Fibroblast of pulmonary artery (primary cell): Measurements from ENCODE around the gene SPEG.
"Not testable (repeated sequence)": the region's sequence is repeated elsewhere in the genome, so short reads cannot be mapped to it uniquely, and the experiment has no call there.

ENCODE experiments used
- DNase-seq: peaks from one replicate; pipeline ENCODE4 v3.0.0-alpha.2; 2010; ENCODE audit warnings: low read depth
- H3K4me3 ChIP-seq: replicated peaks from 2 replicates; pipeline ENCODE4 v1.5.1; 2011; ENCODE audit warnings: low read depth, mild to moderate bottlenecking, control low read depth, low read length, moderate library complexity
- TF ChIP-seq, protein P1 (sequence below): IDR thresholded peaks from 2 replicates; pipeline ENCODE4 v1.5.1; 2011; ENCODE audit warnings: mild to moderate bottlenecking, control low read depth, low read length, inconsistent platforms; ENCODE audit errors: missing control alignments

Gene SPEG

GRCh38 chr2:219388907-219389156 is 45.8 kb upstream of the SPEG start:
- DNase-seq, result no peak
- TF ChIP-seq, protein P1, sequence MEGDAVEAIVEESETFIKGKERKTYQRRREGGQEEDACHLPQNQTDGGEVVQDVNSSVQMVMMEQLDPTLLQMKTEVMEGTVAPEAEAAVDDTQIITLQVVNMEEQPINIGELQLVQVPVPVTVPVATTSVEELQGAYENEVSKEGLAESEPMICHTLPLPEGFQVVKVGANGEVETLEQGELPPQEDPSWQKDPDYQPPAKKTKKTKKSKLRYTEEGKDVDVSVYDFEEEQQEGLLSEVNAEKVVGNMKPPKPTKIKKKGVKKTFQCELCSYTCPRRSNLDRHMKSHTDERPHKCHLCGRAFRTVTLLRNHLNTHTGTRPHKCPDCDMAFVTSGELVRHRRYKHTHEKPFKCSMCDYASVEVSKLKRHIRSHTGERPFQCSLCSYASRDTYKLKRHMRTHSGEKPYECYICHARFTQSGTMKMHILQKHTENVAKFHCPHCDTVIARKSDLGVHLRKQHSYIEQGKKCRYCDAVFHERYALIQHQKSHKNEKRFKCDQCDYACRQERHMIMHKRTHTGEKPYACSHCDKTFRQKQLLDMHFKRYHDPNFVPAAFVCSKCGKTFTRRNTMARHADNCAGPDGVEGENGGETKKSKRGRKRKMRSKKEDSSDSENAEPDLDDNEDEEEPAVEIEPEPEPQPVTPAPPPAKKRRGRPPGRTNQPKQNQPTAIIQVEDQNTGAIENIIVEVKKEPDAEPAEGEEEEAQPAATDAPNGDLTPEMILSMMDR, result no peak
- H3K4me3 ChIP-seq, result peak overlapping the region; percentile 45

DNA sequence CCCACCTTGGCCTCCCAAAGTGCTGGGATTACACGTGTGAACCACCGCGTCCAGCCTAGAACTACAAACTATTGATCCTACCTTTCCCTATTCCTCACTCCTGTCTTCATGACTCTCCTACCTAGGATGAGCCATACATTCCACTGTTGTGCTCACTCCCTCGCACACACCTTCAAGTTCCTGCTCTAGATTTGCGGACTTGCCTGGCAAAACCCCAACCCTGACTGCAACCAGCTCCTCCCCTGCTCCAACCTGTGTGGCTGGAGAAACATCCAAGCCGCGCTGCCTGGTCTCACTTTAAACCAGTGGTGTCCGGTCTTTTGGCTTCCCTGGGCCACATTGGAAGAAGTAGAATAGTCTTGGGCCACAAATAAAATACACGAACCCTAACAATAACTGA is 41.9 kb upstream of the SPEG start:
- DNase-seq, result no peak
- TF ChIP-seq, protein P1, result no peak
- H3K4me3 ChIP-seq, result no peak overlapping the region

GRCh38 chr2:219395056-219395455 is 39.6 kb upstream of the SPEG start:
- not testable (repeated sequence) for DNase-seq, H3K4me3 ChIP-seq

DNA sequence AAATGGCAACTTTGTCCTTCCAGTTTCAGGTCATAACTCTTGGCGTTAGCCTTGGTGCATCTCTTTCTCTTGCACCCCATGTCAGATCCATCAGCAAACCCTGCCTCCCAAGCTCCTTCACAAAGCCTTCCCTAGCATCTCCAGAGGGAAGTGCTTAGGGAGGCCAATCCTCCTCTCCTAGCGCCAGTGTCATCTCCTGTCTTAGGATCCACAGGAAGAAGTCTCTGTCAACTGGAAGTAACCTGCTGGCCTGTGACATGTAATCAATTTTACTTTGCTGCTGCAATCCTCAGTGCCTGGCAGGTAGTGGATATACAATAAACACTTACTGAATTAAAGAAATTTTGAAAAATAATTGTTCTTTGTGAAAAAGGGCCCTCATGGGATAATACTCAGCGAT is 39.0 kb upstream of the SPEG start:
- H3K4me3 ChIP-seq, result no peak overlapping the region
- DNase-seq, result no peak
- TF ChIP-seq, protein P1, result no peak

- DNase-seq, result no peak
- no peak overlapping the region for H3K4me3 ChIP-seq
- TF ChIP-seq, protein P1, result no peak
Measured at GRCh38 chr2:219396863-219397457, 37.7 kb upstream of the SPEG start.

DNA sequence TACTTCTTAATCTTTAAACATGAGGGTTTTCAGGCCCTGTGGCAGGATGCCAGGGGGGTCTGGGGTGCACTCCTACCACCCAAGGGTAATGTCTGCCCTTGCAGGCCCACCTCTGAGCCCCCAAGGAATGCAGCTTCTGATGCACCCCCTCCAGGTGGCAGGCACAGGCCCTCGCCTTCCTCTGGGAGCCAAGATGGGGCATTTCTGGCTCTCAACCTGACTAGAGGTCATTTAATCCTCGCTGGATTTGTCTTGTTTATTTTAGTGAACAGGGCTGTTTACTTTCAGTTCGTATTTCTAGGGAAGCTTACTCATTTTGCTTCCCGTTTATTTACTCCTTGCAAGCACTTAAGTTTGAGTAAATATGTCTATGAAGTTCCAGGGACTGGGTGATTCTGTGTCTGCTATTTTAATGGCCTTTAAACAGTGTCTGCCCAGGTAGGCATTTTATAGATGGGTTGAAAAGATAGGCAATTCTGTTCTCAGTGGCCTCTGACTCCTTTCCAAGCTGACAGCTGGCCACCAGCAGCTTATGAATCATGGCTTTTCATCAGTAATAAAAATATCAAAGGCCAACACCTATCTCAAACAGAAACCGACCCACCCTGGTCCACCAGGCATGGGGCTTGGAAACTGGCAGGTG is 35.8 kb upstream of the SPEG start:
- H3K4me3 ChIP-seq, result no peak overlapping the region
- TF ChIP-seq, protein P1, result no peak
- no peak for DNase-seq

GRCh38 chr2:219399716-219400478 is 34.7 kb upstream of the SPEG start:
- TF ChIP-seq, protein P1, result no peak
- no peak overlapping the region for H3K4me3 ChIP-seq
- DNase-seq, result no peak
